Stimulated activated CD4-positive, alpha-beta T cell treated with anti-CD3 and anti-CD28 coated beads, Interleukin-15, amount 100 ng/mL, for 1 hour (primary cell): ENCODE results near the gene CD79B.
"Not testable (repeated sequence)": the region's sequence is repeated elsewhere in the genome, so short reads cannot be mapped to it uniquely, and the experiment has no call there.

ENCODE experiments used
- DNase-seq, 2 donors: peaks; one replicate each; pipeline ENCODE4 v3.0.0-alpha.2; 2020; ENCODE audit warnings: low read depth in 1 of 2, low spot score in 1 of 2

The CD79B gene

GRCh38 chr17:63911657-63912100 is 20.5 kb downstream of the CD79B start:
- DNase-seq, result peak; percentile 36 to 40

GRCh38 chr17:63911041-63911635 is 21.0 kb downstream of the CD79B start, which contains the start of gene CSHL1:
TSS of gene CSHL1 (minus strand) at chr17:63911258. CDS start at chr17:63911196, 62 bp downstream.
- no peak for DNase-seq

GRCh38 chr17:63910096-63910495 is 22.0 kb downstream of the CD79B start:
- no peak for DNase-seq

GRCh38 chr17:63909586-63909985 is 22.5 kb downstream of the CD79B start:
- DNase-seq, result not testable (repeated sequence)

- not testable (repeated sequence) for DNase-seq
These were observed 24.9 kb downstream of the CD79B start for GRCh38 chr17:63907161-63907778.

- not testable (repeated sequence) for DNase-seq
These were observed 27.3 kb downstream of the CD79B start for GRCh38 chr17:63904796-63905195.

GRCh38 chr17:63903787-63904201 is 28.3 kb downstream of the CD79B start:
- DNase-seq, result not testable (repeated sequence)

GRCh38 chr17:63901971-63902370 is 30.2 kb downstream of the CD79B start:
- not testable (repeated sequence) for DNase-seq

- DNase-seq, result not testable (repeated sequence)
These were observed 33.0 kb downstream of the CD79B start for GRCh38 chr17:63898899-63899798.

GRCh38 chr17:63896524-63897354 is 35.4 kb downstream of the CD79B start, which contains the start of gene CSH1:
TSS of gene CSH1 (minus strand) at chr17:63896574. CDS start at chr17:63896511, 63 bp downstream.
- DNase-seq, result not testable (repeated sequence)

- DNase-seq, result not testable (repeated sequence)
These were observed 37.3 kb downstream of the CD79B start for GRCh38 chr17:63894821-63895220.

- not testable (repeated sequence) for DNase-seq
These were observed 38.1 kb downstream of the CD79B start for GRCh38 chr17:63894021-63894420.

GRCh38 chr17:63892316-63893037 is 39.7 kb downstream of the CD79B start:
- DNase-seq, result not testable (repeated sequence)

- DNase-seq, result not testable (repeated sequence)
These were observed 42.9 kb downstream of the CD79B start for GRCh38 chr17:63889026-63889848.

- not testable (repeated sequence) for DNase-seq
These were observed 47.0 kb downstream of the CD79B start for GRCh38 chr17:63885119-63885518.

- not testable (repeated sequence) for DNase-seq
These were observed 49.5 kb downstream of the CD79B start for GRCh38 chr17:63882626-63883126.

GRCh38 chr17:63881935-63882601 is 50.1 kb downstream of the CD79B start, which contains the start of gene GH2:
TSS of gene GH2 (minus strand) at chr17:63881944. CDS start at chr17:63881801, 143 bp downstream.
- peak; percentile 26 to 32 for DNase-seq

- not testable (repeated sequence) for DNase-seq
These were observed 50.8 kb downstream of the CD79B start for GRCh38 chr17:63881337-63881736.
